Activated CD8-positive, alpha-beta T cell treated with anti-CD3 and anti-CD28 coated beads for 36 hours (primary cell): Measurements from ENCODE around the gene CAND2. TPM values are rescaled to one million over a fixed set of nuclear protein-coding genes. Genes with fewer than 3 reads are reported as not detected.

ENCODE experiments used
- ATAC-seq: fragments of 200-7000 bp; cut with Tn5 transposase; one replicate; pipeline ENCODE4 v1.10.0; 2021; ENCODE audit warnings: mild to moderate bottlenecking, moderate library complexity
- CTCF ChIA-PET: fragments of 350-600 bp; sonication (Branson Sonifier 250); formaldehyde crosslinking; loops from one replicate; lab custom pipeline; 2021; ENCODE audit warnings: antibody characterized with exemption; lab: Charles Lee
- POLR2A ChIA-PET: fragments of 350-600 bp; sonication (Branson Sonifier 250); formaldehyde crosslinking; loops from one replicate; lab custom pipeline; 2021; ENCODE audit warnings: antibody characterized with exemption; lab: Charles Lee
- DNase-seq: peaks from one replicate; pipeline ENCODE4 v3.0.0-alpha.2; 2020
- H3K27ac Mint-ChIP-seq: one replicate; pipeline ENCODE4 v1.8.0; 2021; ENCODE audit warnings: mild to moderate bottlenecking, mixed read lengths
- H3K27me3 Mint-ChIP-seq: one replicate; pipeline ENCODE4 v1.8.0; 2021; ENCODE audit warnings: mixed read lengths
- H3K36me3 Mint-ChIP-seq: one replicate; pipeline ENCODE4 v1.8.0; 2021; ENCODE audit warnings: low read depth, mixed read lengths
- H3K4me1 Mint-ChIP-seq: one replicate; pipeline ENCODE4 v1.8.0; 2021; ENCODE audit warnings: low read depth, mixed read lengths
- H3K4me3 Mint-ChIP-seq: one replicate; pipeline ENCODE4 v1.8.0; 2021; ENCODE audit warnings: mild to moderate bottlenecking, moderate library complexity, mixed read lengths
- H3K9me3 Mint-ChIP-seq: one replicate; pipeline ENCODE4 v1.8.0; 2021; ENCODE audit warnings: mixed read lengths
- CTCF ChIP-seq: fragments of 200-600 bp; IDR thresholded peaks from one replicate; pipeline ENCODE4 v1.8.0; 2022; ENCODE audit warnings: antibody characterized with exemption, mild to moderate bottlenecking
- intact Hi-C: fragments of 100-400 bp; cut with micrococcal nuclease; formaldehyde crosslinking; loops from one replicate; pipeline ENCODE4 v1.10.0; 2022
- total RNA-seq, 2 experiments: library from RNA; stranded (reverse); gene quantifications; one replicate each; pipeline ENCODE4 v1.2.3, GENCODE V29; 2021

The CAND2 gene
- total RNA-seq, 2 experiments from 2014 or later, result 1.5 to 1.9 TPM

GRCh38 chr3:12841149-12841969 lies 44.9 kb downstream of the CAND2 start, which contains the start of gene RPL32:
TSS of gene RPL32 (minus strand) at chr3:12841565. CDS start at chr3:12840237, 1,328 bp downstream.
- H3K27me3 Mint-ChIP-seq, result no peaks in the 10 kb centered on the region
- peak; percentile 82 for TF ChIP-seq CTCF
- ChIA-PET CTCF (interaction anchor here (0.7 to 4.2 kb wide), 32 partner anchors 10 to 446 kb away, joined by 3 to 36 read pairs (median 4); no protein-coding TSS in a partner anchor), POLR2A (interaction anchor here (0.6 to 6.3 kb wide), 28 partner anchors 10 to 744 kb away, joined by 3 to 103 read pairs (median 4); partner anchors contain the start of genes CAND2, NUP210, RAF1 and TSEN2)
- peaks cover 50% of the 10 kb centered on the region for H3K36me3 Mint-ChIP-seq
- DNase-seq (peak; percentile 90), ATAC-seq (peak; percentile 94)
- H3K9me3 Mint-ChIP-seq, result no peaks in the 10 kb centered on the region
- peaks cover 32% of the 10 kb centered on the region for H3K4me1 Mint-ChIP-seq
- H3K27ac Mint-ChIP-seq, result peak within 1 kb of the TSS; percentile 99
- H3K4me3 Mint-ChIP-seq, result peak within 1 kb of the TSS; percentile 96
- intact Hi-C loops, result no loop called here

GRCh38 chr3:12841970-12842328 lies 45.5 kb downstream of the CAND2 start:
- Mint-ChIP-seq H3K4me3 (peak overlapping the region; percentile 96), H3K36me3 (peaks cover 44% of the 10 kb centered on the region), H3K27me3 (no peaks in the 10 kb centered on the region), H3K4me1 (peaks cover 29% of the 10 kb centered on the region), H3K27ac (peak overlapping the region; percentile 99), H3K9me3 (no peaks in the 10 kb centered on the region)
- intact Hi-C loops, result no loop called here
- CTCF ChIA-PET, result interaction anchor here (0.7 to 4.2 kb wide), 31 partner anchors 10 to 447 kb away, joined by 3 to 36 read pairs (median 4); no protein-coding TSS in a partner anchor
- ATAC-seq, result no peak
- POLR2A ChIA-PET, result interaction anchor here (0.7 to 6.3 kb wide), 18 partner anchors 10 to 358 kb away, joined by 3 to 103 read pairs (median 6); partner anchors contain the start of genes CAND2, RAF1 and TSEN2
- TF ChIP-seq CTCF, result no peak
- DNase-seq, result no peak

GRCh38 chr3:12842469-12842868 lies 46.0 kb downstream of the CAND2 start:
- Mint-ChIP-seq H3K4me1 (peaks cover 24% of the 10 kb centered on the region), H3K36me3 (peaks cover 39% of the 10 kb centered on the region), H3K27me3 (no peaks in the 10 kb centered on the region), H3K27ac (peak overlapping the region; percentile 99), H3K9me3 (no peaks in the 10 kb centered on the region), H3K4me3 (no peak overlapping the region)
- intact Hi-C loops, result no loop called here
- POLR2A ChIA-PET, result interaction anchor here (1.1 to 6.3 kb wide), 7 partner anchors 13 to 62 kb away, joined by 3 to 103 read pairs (median 12); partner anchors contain the start of gene CAND2
- CTCF ChIA-PET, result interaction anchor here (0.9 to 4.2 kb wide), 22 partner anchors 9 to 235 kb away, joined by 3 to 36 read pairs (median 5); no protein-coding TSS in a partner anchor
- ATAC-seq, result no peak
- no peak for TF ChIP-seq CTCF
- DNase-seq, result no peak

GRCh38 chr3:12845811-12846210 lies 49.3 kb downstream of the CAND2 start:
- H3K9me3 Mint-ChIP-seq, result no peaks in the 10 kb centered on the region
- H3K27me3 Mint-ChIP-seq, result peaks cover under 1% of the 10 kb centered on the region
- intact Hi-C loops, result no loop called here
- peaks cover 6% of the 10 kb centered on the region for H3K36me3 Mint-ChIP-seq
- no peak for ATAC-seq
- ChIA-PET POLR2A (interaction anchor here (0.8 to 1.3 kb wide), 4 partner anchors 10 to 31 kb away, joined by 3 to 4 read pairs (median 4); no protein-coding TSS in a partner anchor), CTCF (interaction anchor here (1.1 kb wide), 1 partner anchor 32 kb away, joined by 3 read pairs; no protein-coding TSS in a partner anchor)
- peaks cover 2% of the 10 kb centered on the region for H3K4me1 Mint-ChIP-seq
- no peak for TF ChIP-seq CTCF
- H3K27ac Mint-ChIP-seq, result no peak overlapping the region
- no peak overlapping the region for H3K4me3 Mint-ChIP-seq
- no peak for DNase-seq
